GM21619 (cell line): Measurements from ENCODE around the gene ZKSCAN7.
"Not testable (repeated sequence)": the region's sequence is repeated elsewhere in the genome, so short reads cannot be mapped to it uniquely, and the experiment has no call there.

ENCODE experiments used
- ATAC-seq: cut with Tn5 transposase; IDR thresholded peaks from one replicate; pipeline ENCODE4 v1.9.1; 2021; ENCODE audit not compliant: unreplicated experiment

ZKSCAN7 gene

GRCh38 chr3:44576613-44577012 lies 21.6 kb downstream of the ZKSCAN7 start:
- ATAC-seq = no peak

- ATAC-seq = not testable (repeated sequence)
Observed at GRCh38 chr3:44577354-44577952, 22.5 kb downstream of the ZKSCAN7 start.

GRCh38 chr3:44578316-44578715 lies 23.3 kb downstream of the ZKSCAN7 start:
- ATAC-seq = not testable (repeated sequence)

- not testable (repeated sequence) for ATAC-seq
Observed at GRCh38 chr3:44578924-44579515, 24.0 kb downstream of the ZKSCAN7 start.

GRCh38 chr3:44579749-44580148 lies 24.8 kb downstream of the ZKSCAN7 start:
- not testable (repeated sequence) for ATAC-seq

- not testable (repeated sequence) for ATAC-seq
Observed at GRCh38 chr3:44580971-44581370, 26.0 kb downstream of the ZKSCAN7 start.

GRCh38 chr3:44584646-44585501 lies 29.9 kb downstream of the ZKSCAN7 start, which contains the start of gene ZNF660:
Gene ZNF660, plus strand, starts transcription at chr3:44584964. Its CDS starts 9,230 bp downstream, at chr3:44594194.
- peak; percentile 75 for ATAC-seq

- no peak for ATAC-seq
Observed at GRCh38 chr3:44596621-44597020, 41.6 kb downstream of the ZKSCAN7 start.

- no peak for ATAC-seq
Observed at GRCh38 chr3:44601749-44602148, 46.8 kb downstream of the ZKSCAN7 start.

GRCh38 chr3:44612678-44613077 lies 57.7 kb downstream of the ZKSCAN7 start:
- ATAC-seq = no peak
